Calu3 (cell line): Measurements from ENCODE around the gene RAB11B. TPM values are rescaled to one million over a fixed set of nuclear protein-coding genes. Genes with fewer than 3 reads are reported as not detected.

ENCODE experiments used
- BruUV-seq: library from RNA; stranded (reverse); fragments of 400-500 nt; replicated peaks from 2 replicates; lab custom pipeline; 2021; lab: Mats Ljungman, UMichigan
- CTCF ChIA-PET: fragments of 300-600 bp; sonication (Branson Sonifier 250); formaldehyde crosslinking; loops from one replicate; lab custom pipeline; 2022; ENCODE audit warnings: antibody characterized with exemption; lab: Charles Lee
- DNase-seq: peaks from one replicate; pipeline ENCODE4 v3.0.0; 2022
- H3K27ac Mint-ChIP-seq: one replicate; pipeline ENCODE4 v1.8.0; 2022; ENCODE audit warnings: mixed read lengths; ENCODE audit not compliant: unreplicated experiment
- H3K27me3 Mint-ChIP-seq: one replicate; pipeline ENCODE4 v1.8.0; 2022; ENCODE audit warnings: mixed read lengths; ENCODE audit not compliant: unreplicated experiment
- H3K36me3 Mint-ChIP-seq: one replicate; pipeline ENCODE4 v1.8.0; 2022; ENCODE audit warnings: mild to moderate bottlenecking, moderate library complexity, mixed read lengths; ENCODE audit not compliant: insufficient read depth, unreplicated experiment
- H3K4me1 Mint-ChIP-seq: one replicate; pipeline ENCODE4 v1.8.0; 2022; ENCODE audit warnings: mild to moderate bottlenecking, low read depth, mixed read lengths; ENCODE audit not compliant: unreplicated experiment
- H3K4me3 Mint-ChIP-seq: one replicate; pipeline ENCODE4 v1.8.0; 2022; ENCODE audit warnings: mild to moderate bottlenecking, low read depth, moderate library complexity, mixed read lengths; ENCODE audit not compliant: unreplicated experiment
- H3K9me3 Mint-ChIP-seq: one replicate; pipeline ENCODE4 v1.8.0; 2022; ENCODE audit warnings: low read depth, mixed read lengths; ENCODE audit not compliant: unreplicated experiment
- CTCF ChIP-seq: fragments of 200-600 bp; IDR thresholded peaks from one replicate; pipeline ENCODE4 v1.8.0; 2022; ENCODE audit warnings: antibody characterized with exemption; ENCODE audit not compliant: unreplicated experiment
- intact Hi-C: fragments of 100-400 bp; cut with micrococcal nuclease; formaldehyde crosslinking; loops from one replicate; pipeline ENCODE4 v1.10.0; 2022; ENCODE audit not compliant: unreplicated experiment
- total RNA-seq: library from RNA; stranded (reverse); gene quantifications from 2 replicates; pipeline ENCODE4 v1.2.3, GENCODE V29; 2022

The RAB11B gene
- total RNA-seq, 1 experiment from 2014 or later, result 57.5 TPM

GRCh38 chr19:8386990-8387389 is 3.2 kb upstream of the RAB11B start:
- DNase-seq, result no peak
- H3K27me3 Mint-ChIP-seq, result no peaks in the 10 kb centered on the region
- CTCF ChIA-PET, result no interaction called here
- H3K9me3 Mint-ChIP-seq, result no peaks in the 10 kb centered on the region
- peaks cover 18% of the 10 kb centered on the region for H3K4me1 Mint-ChIP-seq
- no TSS peak for BruUV-seq
- intact Hi-C loops, result no loop called here
- H3K36me3 Mint-ChIP-seq, result peaks cover 25% of the 10 kb centered on the region
- H3K27ac Mint-ChIP-seq, result no peak overlapping the region
- no peak for TF ChIP-seq CTCF
- H3K4me3 Mint-ChIP-seq, result no peak overlapping the region

- CTCF ChIA-PET, result no interaction called here
- no peak overlapping the region for H3K4me3 Mint-ChIP-seq
- H3K9me3 Mint-ChIP-seq, result no peaks in the 10 kb centered on the region
- H3K27ac Mint-ChIP-seq, result no peak overlapping the region
- no peak for DNase-seq
- TF ChIP-seq CTCF, result no peak
- intact Hi-C loops, result no loop called here
- H3K27me3 Mint-ChIP-seq, result no peaks in the 10 kb centered on the region
- peaks cover 18% of the 10 kb centered on the region for H3K4me1 Mint-ChIP-seq
- H3K36me3 Mint-ChIP-seq, result peaks cover 28% of the 10 kb centered on the region
- BruUV-seq, result no TSS peak
Measured at GRCh38 chr19:8387688-8388611, 2.2 kb upstream of the RAB11B start.

- no peak for TF ChIP-seq CTCF
- BruUV-seq, result no TSS peak
- no peak overlapping the region for H3K4me3 Mint-ChIP-seq
- no peaks in the 10 kb centered on the region for H3K9me3 Mint-ChIP-seq
- CTCF ChIA-PET, result no interaction called here
- intact Hi-C loops, result no loop called here
- H3K27ac Mint-ChIP-seq, result no peak overlapping the region
- no peak for DNase-seq
- peaks cover 31% of the 10 kb centered on the region for H3K36me3 Mint-ChIP-seq
- H3K27me3 Mint-ChIP-seq, result no peaks in the 10 kb centered on the region
- H3K4me1 Mint-ChIP-seq, result peaks cover 18% of the 10 kb centered on the region
Measured at GRCh38 chr19:8388612-8388958, 1.6 kb upstream of the RAB11B start.

- Mint-ChIP-seq H3K27ac (peak overlapping the region; percentile 95), H3K36me3 (peaks cover 31% of the 10 kb centered on the region), H3K4me3 (peak overlapping the region; percentile 77), H3K9me3 (no peaks in the 10 kb centered on the region), H3K4me1 (peaks cover 4% of the 10 kb centered on the region), H3K27me3 (no peaks in the 10 kb centered on the region)
- DNase-seq, result peak; percentile 92
- no peak for TF ChIP-seq CTCF
- intact Hi-C loops, result no loop called here
- no TSS peak for BruUV-seq
- CTCF ChIA-PET, result interaction anchor here (0.6 to 1.5 kb wide), 5 partner anchors 22 to 172 kb away, joined by 3 to 7 read pairs (median 4); partner anchors contain the start of gene MARCHF2
Measured at GRCh38 chr19:8390617-8390981, 439 bp downstream of the RAB11B start.
